WTC11 (cell line): ENCODE data around the gene MYO16.

ENCODE experiments used
- CBFB ChIP-seq: sonication (generic); formaldehyde crosslinking; IDR thresholded peaks from 2 replicates; pipeline ENCODE4 v1.8.1; 2022; ENCODE audit warnings: mild to moderate bottlenecking, low read depth, missing genetic modification reagents
- NR3C1 ChIP-seq: sonication (generic); formaldehyde crosslinking; conservative IDR thresholded peaks from 2 replicates; pipeline ENCODE4 v1.8.1; 2023; ENCODE audit warnings: low read depth, mild to moderate bottlenecking, missing genetic modification reagents
- TEAD4 ChIP-seq: sonication (generic); formaldehyde crosslinking; IDR thresholded peaks from 2 replicates; pipeline ENCODE4 v1.8.0; 2022; ENCODE audit warnings: mild to moderate bottlenecking, missing genetic modification reagents
- TF ChIP-seq, protein P1 (sequence below): fragments of 200-600 bp; IDR thresholded peaks from 2 replicates; pipeline ENCODE4 v1.8.0; 2022; ENCODE audit warnings: antibody characterized with exemption
- TF ChIP-seq, protein P2 (sequence below): sonication (generic); formaldehyde crosslinking; IDR thresholded peaks from 2 replicates; pipeline ENCODE4 v1.8.1; 2023; ENCODE audit warnings: mild to moderate bottlenecking, missing genetic modification reagents, borderline replicate concordance

DNA sequence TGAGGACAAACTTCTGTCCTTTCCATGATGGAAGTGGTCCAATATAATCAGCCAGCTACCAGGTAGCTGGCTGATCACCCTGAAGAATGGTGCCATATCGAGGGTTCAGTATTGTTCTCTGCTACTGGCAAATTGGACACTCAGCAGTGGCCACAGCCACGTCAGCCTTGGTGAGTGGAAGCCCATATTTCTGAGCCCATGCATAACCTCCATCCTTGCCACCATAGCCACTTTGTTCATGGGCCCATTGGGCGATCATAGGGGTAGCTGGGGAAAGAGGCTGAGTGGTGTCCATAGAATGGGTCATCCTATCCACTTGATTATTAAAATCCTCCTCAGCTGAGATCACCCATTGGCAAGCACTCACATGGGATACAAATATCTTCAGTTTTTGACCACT lies 591.2 kb downstream of the MYO16 start:
- no peak for TF ChIP-seq CBFB (CRISPR knock-in tag)
- TF ChIP-seq, protein P1, sequence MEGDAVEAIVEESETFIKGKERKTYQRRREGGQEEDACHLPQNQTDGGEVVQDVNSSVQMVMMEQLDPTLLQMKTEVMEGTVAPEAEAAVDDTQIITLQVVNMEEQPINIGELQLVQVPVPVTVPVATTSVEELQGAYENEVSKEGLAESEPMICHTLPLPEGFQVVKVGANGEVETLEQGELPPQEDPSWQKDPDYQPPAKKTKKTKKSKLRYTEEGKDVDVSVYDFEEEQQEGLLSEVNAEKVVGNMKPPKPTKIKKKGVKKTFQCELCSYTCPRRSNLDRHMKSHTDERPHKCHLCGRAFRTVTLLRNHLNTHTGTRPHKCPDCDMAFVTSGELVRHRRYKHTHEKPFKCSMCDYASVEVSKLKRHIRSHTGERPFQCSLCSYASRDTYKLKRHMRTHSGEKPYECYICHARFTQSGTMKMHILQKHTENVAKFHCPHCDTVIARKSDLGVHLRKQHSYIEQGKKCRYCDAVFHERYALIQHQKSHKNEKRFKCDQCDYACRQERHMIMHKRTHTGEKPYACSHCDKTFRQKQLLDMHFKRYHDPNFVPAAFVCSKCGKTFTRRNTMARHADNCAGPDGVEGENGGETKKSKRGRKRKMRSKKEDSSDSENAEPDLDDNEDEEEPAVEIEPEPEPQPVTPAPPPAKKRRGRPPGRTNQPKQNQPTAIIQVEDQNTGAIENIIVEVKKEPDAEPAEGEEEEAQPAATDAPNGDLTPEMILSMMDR = no peak
- TF ChIP-seq, protein P2, sequence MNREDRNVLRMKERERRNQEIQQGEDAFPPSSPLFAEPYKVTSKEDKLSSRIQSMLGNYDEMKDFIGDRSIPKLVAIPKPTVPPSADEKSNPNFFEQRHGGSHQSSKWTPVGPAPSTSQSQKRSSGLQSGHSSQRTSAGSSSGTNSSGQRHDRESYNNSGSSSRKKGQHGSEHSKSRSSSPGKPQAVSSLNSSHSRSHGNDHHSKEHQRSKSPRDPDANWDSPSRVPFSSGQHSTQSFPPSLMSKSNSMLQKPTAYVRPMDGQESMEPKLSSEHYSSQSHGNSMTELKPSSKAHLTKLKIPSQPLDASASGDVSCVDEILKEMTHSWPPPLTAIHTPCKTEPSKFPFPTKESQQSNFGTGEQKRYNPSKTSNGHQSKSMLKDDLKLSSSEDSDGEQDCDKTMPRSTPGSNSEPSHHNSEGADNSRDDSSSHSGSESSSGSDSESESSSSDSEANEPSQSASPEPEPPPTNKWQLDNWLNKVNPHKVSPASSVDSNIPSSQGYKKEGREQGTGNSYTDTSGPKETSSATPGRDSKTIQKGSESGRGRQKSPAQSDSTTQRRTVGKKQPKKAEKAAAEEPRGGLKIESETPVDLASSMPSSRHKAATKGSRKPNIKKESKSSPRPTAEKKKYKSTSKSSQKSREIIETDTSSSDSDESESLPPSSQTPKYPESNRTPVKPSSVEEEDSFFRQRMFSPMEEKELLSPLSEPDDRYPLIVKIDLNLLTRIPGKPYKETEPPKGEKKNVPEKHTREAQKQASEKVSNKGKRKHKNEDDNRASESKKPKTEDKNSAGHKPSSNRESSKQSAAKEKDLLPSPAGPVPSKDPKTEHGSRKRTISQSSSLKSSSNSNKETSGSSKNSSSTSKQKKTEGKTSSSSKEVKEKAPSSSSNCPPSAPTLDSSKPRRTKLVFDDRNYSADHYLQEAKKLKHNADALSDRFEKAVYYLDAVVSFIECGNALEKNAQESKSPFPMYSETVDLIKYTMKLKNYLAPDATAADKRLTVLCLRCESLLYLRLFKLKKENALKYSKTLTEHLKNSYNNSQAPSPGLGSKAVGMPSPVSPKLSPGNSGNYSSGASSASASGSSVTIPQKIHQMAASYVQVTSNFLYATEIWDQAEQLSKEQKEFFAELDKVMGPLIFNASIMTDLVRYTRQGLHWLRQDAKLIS = no peak
- no peak for TF ChIP-seq NR3C1 (CRISPR knock-in tag)
- TF ChIP-seq TEAD4 (CRISPR knock-in tag) = no peak
